H1 (cell line): ENCODE data around the gene TRIM14. TPM values are rescaled to one million over a fixed set of nuclear protein-coding genes. Genes with fewer than 3 reads are reported as not detected.
"Not testable (repeated sequence)": the region's sequence is repeated elsewhere in the genome, so short reads cannot be mapped to it uniquely, and the experiment has no call there.

Experiments used
- CTCF ChIA-PET: fragments of 300-600 bp; sonication (Branson Sonifier 250); formaldehyde crosslinking; loops from one replicate; lab custom pipeline; 2021; ENCODE audit not compliant: partially characterized antibody; lab: Charles Lee
- POLR2A ChIA-PET: fragments of 300-600 bp; sonication (Branson Sonifier 250); formaldehyde crosslinking; loops from one replicate; lab custom pipeline; 2021; ENCODE audit warnings: inconsistent platforms; ENCODE audit not compliant: partially characterized antibody; lab: Charles Lee
- DNase-seq, 2 experiments: peaks; one replicate each; pipeline versions ENCODE4 v3.0.0 to v3.0.0-alpha.2; 2010 to 2022; ENCODE audit warnings: low spot score in 2 of 2, low read depth in 1 of 2, mixed read lengths in 1 of 2
- FAIRE-seq: peaks from 2 replicates; lab custom pipeline; 2011; peaks lifted over from hg19 to GRCh38; lab: Jason Lieb, UNC
- H2AFZ ChIP-seq: 2 replicates; pipeline ENCODE4 v1.8.1; 2012; ENCODE audit warnings: low read length, inconsistent platforms
- H2AK5ac ChIP-seq: 2 replicates; pipeline ENCODE4 v1.6.1; 2013; ENCODE audit warnings: low read depth, low read length
- H2BK120ac ChIP-seq: replicated peaks from 2 replicates; pipeline ENCODE3; 2013; ENCODE audit warnings: low read depth, low read length, inconsistent platforms
- H2BK12ac ChIP-seq: 2 replicates; pipeline ENCODE4 v1.6.1; 2013; ENCODE audit warnings: low read depth, low read length
- H2BK15ac ChIP-seq: 2 replicates; pipeline ENCODE4 v1.6.1; 2013; ENCODE audit warnings: low read length
- H2BK20ac ChIP-seq: 2 replicates; pipeline ENCODE4 v1.6.1; 2013; ENCODE audit warnings: low read length
- H2BK5ac ChIP-seq: 2 replicates; pipeline ENCODE4 v1.6.1; 2013; ENCODE audit warnings: low read depth, low read length
- H3K14ac ChIP-seq: 2 replicates; pipeline ENCODE4 v1.6.1; 2013; ENCODE audit warnings: inconsistent platforms; ENCODE audit not compliant: insufficient read length
- H3K18ac ChIP-seq: 2 replicates; pipeline ENCODE4 v1.6.1; 2013; ENCODE audit warnings: low read length; ENCODE audit errors: extremely low read depth
- H3K23ac ChIP-seq: 2 replicates; pipeline ENCODE4 v1.6.1; 2013; ENCODE audit warnings: inconsistent platforms; ENCODE audit not compliant: insufficient read length
- H3K23me2 ChIP-seq: 2 replicates; pipeline ENCODE4 v1.6.1; 2013; ENCODE audit warnings: low read depth, low read length
- H3K27ac ChIP-seq: 2 replicates; pipeline ENCODE4 v1.6.1; 2011; ENCODE audit warnings: low read depth, low read length, inconsistent platforms
- H3K27me3 ChIP-seq, 4 experiments: replicated peaks in 1 of 4; 1 replicate in 1 of 4; 2 replicates in 3 of 4; pipeline versions ENCODE4 v1.6.1 to v1.8.1; 2011 to 2013; ENCODE audit warnings: low read length in 3 of 4, mild to moderate bottlenecking in 3 of 4, inconsistent platforms in 2 of 4, mixed read lengths in 2 of 4, moderate library complexity in 1 of 4; ENCODE audit not compliant: control insufficient read depth in 3 of 4, insufficient read depth in 3 of 4; ENCODE audit errors: extremely low read depth in 1 of 4
- H3K36me3 ChIP-seq, 4 experiments: 2 replicates each; pipeline versions ENCODE4 v1.6.1 to v1.8.1; 2011 to 2013; ENCODE audit warnings: mild to moderate bottlenecking in 4 of 4, low read length in 3 of 4, moderate library complexity in 2 of 4, control low read depth in 1 of 4, inconsistent platforms in 1 of 4; ENCODE audit not compliant: insufficient read depth in 4 of 4, control insufficient read depth in 2 of 4
- H3K4ac ChIP-seq: replicated peaks from 2 replicates; pipeline ENCODE3; 2013; ENCODE audit warnings: low read length, low read depth, mixed read lengths, inconsistent platforms; ENCODE audit not compliant: insufficient read length
- H3K4me1 ChIP-seq, 4 experiments: replicated peaks in 1 of 4; 1 replicate in 1 of 4; 2 replicates in 3 of 4; pipeline versions ENCODE4 v1.6.1 to v1.8.1; 2011 to 2013; ENCODE audit warnings: low read length in 3 of 4, inconsistent platforms in 2 of 4, mixed read lengths in 1 of 4; ENCODE audit not compliant: insufficient read depth in 4 of 4, control insufficient read depth in 3 of 4
- H3K4me2 ChIP-seq, 2 experiments: 2 replicates each; pipeline versions ENCODE4 v1.6.1 to v1.8.1; 2011 to 2013; ENCODE audit warnings: low read depth in 2 of 2, low read length in 2 of 2, control low read depth in 1 of 2, inconsistent platforms in 1 of 2, mild to moderate bottlenecking in 1 of 2; ENCODE audit not compliant: insufficient read depth in 1 of 2
- H3K4me3 ChIP-seq, 4 experiments: fragments of 200-600, 300-600 bp in 1 of 4; sonication (generic), shearing (Covaris generic), sonication (Bioruptor Twin) in 1 of 4; 2 replicates each; pipeline versions ENCODE4 v1.5.1 to v1.8.1; 2011 to 2016; ENCODE audit warnings: low read length in 4 of 4, low read depth in 3 of 4, control low read depth in 2 of 4, inconsistent platforms in 2 of 4, mild to moderate bottlenecking in 2 of 4, mixed read lengths in 1 of 4, moderate library complexity in 1 of 4; ENCODE audit not compliant: insufficient read depth in 2 of 4; ENCODE audit errors: extremely low read depth in 1 of 4
- H3K56ac ChIP-seq: replicated peaks from 2 replicates; pipeline ENCODE3; 2013; ENCODE audit warnings: low read depth, mild to moderate bottlenecking, mixed read lengths, low read length, inconsistent platforms; ENCODE audit not compliant: insufficient read length
- H3K79me1 ChIP-seq: 2 replicates; pipeline ENCODE4 v1.6.1; 2013; ENCODE audit warnings: low read depth, low read length, control low read depth
- H3K79me2 ChIP-seq, 2 experiments: 2 replicates each; pipeline versions ENCODE4 v1.6.1 to v1.8.1; 2012 to 2013; ENCODE audit warnings: low read length in 2 of 2, mild to moderate bottlenecking in 2 of 2, inconsistent platforms in 1 of 2; ENCODE audit not compliant: insufficient read depth in 2 of 2, control insufficient read depth in 1 of 2
- H3K9ac ChIP-seq, 4 experiments: replicated peaks in 1 of 4; 1 replicate in 1 of 4; 2 replicates in 3 of 4; pipeline versions ENCODE4 v1.6.1 to v1.8.1; 2011 to 2013; ENCODE audit warnings: low read depth in 3 of 4, low read length in 3 of 4, control low read depth in 2 of 4, mild to moderate bottlenecking in 2 of 4, moderate library complexity in 2 of 4, inconsistent platforms in 1 of 4; ENCODE audit errors: extremely low read depth in 1 of 4
- H3K9me3 ChIP-seq, 2 experiments: 2 replicates each; pipeline versions ENCODE4 v1.6.1 to v1.8.1; 2012 to 2013; ENCODE audit warnings: mild to moderate bottlenecking in 2 of 2, moderate library complexity in 2 of 2, control low read depth in 1 of 2, inconsistent platforms in 1 of 2, low read depth in 1 of 2, low read length in 1 of 2, mixed read lengths in 1 of 2; ENCODE audit not compliant: insufficient read depth in 2 of 2
- H4K20me1 ChIP-seq, 2 experiments: replicated peaks in 1 of 2; 2 replicates each; pipeline versions ENCODE3 to v1.8.1; 2011 to 2013; ENCODE audit warnings: inconsistent platforms in 2 of 2, low read length in 2 of 2, mild to moderate bottlenecking in 1 of 2; ENCODE audit not compliant: insufficient read depth in 2 of 2, control insufficient read depth in 1 of 2
- H4K5ac ChIP-seq: 2 replicates; pipeline ENCODE4 v1.6.1; 2013; ENCODE audit warnings: low read length, low read depth, mixed read lengths, inconsistent platforms; ENCODE audit not compliant: insufficient read length
- H4K8ac ChIP-seq: 2 replicates; pipeline ENCODE4 v1.8.0; 2013; ENCODE audit warnings: mild to moderate bottlenecking, moderate library complexity, low read length, inconsistent platforms; ENCODE audit not compliant: insufficient read depth; ENCODE audit errors: extremely low read depth
- H4K91ac ChIP-seq: replicated peaks from 2 replicates; pipeline ENCODE3; 2013; ENCODE audit warnings: low read length, mixed read lengths, inconsistent platforms; ENCODE audit not compliant: insufficient read length
- CTCF ChIP-seq, 3 experiments: IDR thresholded peaks; 1 replicate in 2 of 3; 2 replicates in 1 of 3; pipeline versions ENCODE4 v1.5.1 to v1.6.1; 2011; ENCODE audit warnings: low read length in 3 of 3, mild to moderate bottlenecking in 3 of 3, inconsistent platforms in 2 of 3, low read depth in 1 of 3, moderate library complexity in 1 of 3; ENCODE audit not compliant: insufficient read depth in 1 of 3; ENCODE audit errors: control extremely low read depth in 1 of 3
- E2F6 ChIP-seq: IDR thresholded peaks from 2 replicates; pipeline ENCODE4 v1.6.1; 2012; ENCODE audit warnings: inconsistent platforms
- KDM1A ChIP-seq: fragments of 200-600, 300-600 bp; sonication (generic); IDR thresholded peaks from 2 replicates; pipeline ENCODE4 v1.7.1; 2016; ENCODE audit warnings: mild to moderate bottlenecking, low read length, borderline replicate concordance
- MAX ChIP-seq: IDR thresholded peaks from 2 replicates; pipeline ENCODE4 v1.6.1; 2012; ENCODE audit warnings: inconsistent platforms
- RAD21 ChIP-seq, 2 experiments: IDR thresholded peaks in 1 of 2; conservative IDR thresholded peaks in 1 of 2; 2 replicates each; pipeline ENCODE4 v1.6.1; 2011; ENCODE audit warnings: low read depth in 2 of 2, low read length in 2 of 2, improper control_type of control experiment in 1 of 2, inconsistent platforms in 1 of 2, mild to moderate bottlenecking in 1 of 2, moderate library complexity in 1 of 2
- WGBS, 2 experiments: shearing (Covaris generic) in 1 of 2; methylation state at CpG; one replicate each; pipeline versions ENCODE4 v1.1.6 to v1.1.7; 2013 to 2015; ENCODE audit warnings: low lambda C conversion rate in 2 of 2, mixed read lengths in 2 of 2, inconsistent platforms in 1 of 2, low coverage in 1 of 2, missing lambda C conversion rate in 1 of 2; ENCODE audit not compliant: insufficient replicate concordance in 2 of 2, insufficient coverage in 1 of 2, insufficient read length in 1 of 2; ENCODE audit errors: extremely low coverage in 1 of 2, missing lambda C conversion rate in 1 of 2; 5-methylcytosine and 5-hydroxymethylcytosine counted together
- polyA plus RNA-seq, 7 experiments: library from polyadenylated mRNA; depleted of rRNA in 3 of 7; stranded (reverse) in 5 of 7; unstranded in 2 of 7; fragments of >200 nt in 5 of 7; fragments of 200-250 nt in 2 of 7; gene quantifications; 1 replicate in 5 of 7; 2 replicates in 1 of 7; 4 replicates in 1 of 7; pipeline versions ENCODE4 v1.2.1 to v1.2.3, GENCODE V29; 2011 to 2013; ENCODE audit warnings: missing spikeins in 2 of 7, mixed read lengths in 2 of 7
- total RNA-seq: library from RNA; stranded (reverse); fragmentation: NEBNext Ultra II Directional; extraction: Animal tissue kit (Norgen Biotek cat#: 25700); gene quantifications from 2 replicates; pipeline ENCODE4 v1.2.1, GENCODE V29; 2021

The TRIM14 gene
- total and polyA plus RNA-seq, 2 of the 8 experiments (the other 6 are each of a cell fraction or from before 2014, with no cell fraction given), result 9.2 to 19.4 TPM

GRCh38 chr9:98090674-98091073 is 28.3 kb downstream of the TRIM14 start:
- not testable (repeated sequence) for H3K79me1 ChIP-seq, H2BK120ac ChIP-seq, H4K8ac ChIP-seq, H3K27me3 ChIP-seq, H2AFZ ChIP-seq, H3K9ac ChIP-seq, H3K36me3 ChIP-seq, H2AK5ac ChIP-seq, H3K27ac ChIP-seq, H4K91ac ChIP-seq, H3K79me2 ChIP-seq, H4K5ac ChIP-seq, H3K23me2 ChIP-seq, H3K4ac ChIP-seq, H2BK5ac ChIP-seq, H3K23ac ChIP-seq, H2BK15ac ChIP-seq, H3K9me3 ChIP-seq, H3K18ac ChIP-seq, H4K20me1 ChIP-seq, H3K14ac ChIP-seq, H2BK12ac ChIP-seq, H3K56ac ChIP-seq, H2BK20ac ChIP-seq
- ChIA-PET CTCF (interaction anchor here (0.7 to 1.7 kb wide), 8 partner anchors 11 to 173 kb away, joined by 3 to 10 read pairs (median 4); no protein-coding TSS in a partner anchor), POLR2A (interaction anchor here (0.6 to 1.3 kb wide), 4 partner anchors 34 to 166 kb away, joined by 3 to 4 read pairs (median 3); partner anchors contain the start of gene NANS)
- WGBS, 2 experiments, result 29% methylated on average over 3 of the region's 3 CpGs; no CpG with 5 or more reads in 1 of the 2 experiments
- Histone ChIP-seq H3K4me2 (peak overlapping the region; percentile 24 to 61; a peak in 1 of 4 replicates), H3K4me3 (peak overlapping the region in 2 of 4 experiments; percentile 1 to 53; a peak in 2 of 8 replicates), H3K4me1 (peaks cover 5 to 26% (median 11%) of the 10 kb centered on the region in 4 experiments; a peak in 6 of 7 replicates)
- DNase-seq (peak in 1 of 2 experiments; percentile 29), FAIRE-seq (peak; percentile 96)
- peak; percentile 54 to 64 for TF ChIP-seq RAD21 (IDR thresholded peaks at IDR 0.05 in 1 of 2, conservative IDR thresholded peaks at IDR 0.05 in 1 of 2; ENCODE audit: low read depth in 2 of 2, low read length in 2 of 2)
- TF ChIP-seq E2F6, result peak; percentile 79; the same call in 1 of the 2 replicates
- TF ChIP-seq KDM1A, result peak; percentile 58; the same call in 1 of the 2 replicates
- TF ChIP-seq CTCF (IDR thresholded peaks at IDR 0.05; ENCODE audit: control extremely low read depth in 1 of 3, insufficient read depth in 1 of 3, low read depth in 1 of 3, low read length in 3 of 3), result peak in 2 of 3 experiments; percentile 45 to 58; a peak in 3 of 4 replicates
- peak; percentile 69 for TF ChIP-seq MAX
